HG02840 (cell line): ENCODE measurements around the gene RGS12.
"Not testable (repeated sequence)": the region's sequence is repeated elsewhere in the genome, so short reads cannot be mapped to it uniquely, and the experiment has no call there.

Experiments
- ATAC-seq: cut with Tn5 transposase; IDR thresholded peaks from one replicate; pipeline ENCODE4 v1.9.1; 2021; ENCODE audit warnings: mild to moderate bottlenecking, moderate library complexity, moderate number of reproducible peaks; ENCODE audit not compliant: unreplicated experiment, low FRiP score

RGS12 gene

DNA sequence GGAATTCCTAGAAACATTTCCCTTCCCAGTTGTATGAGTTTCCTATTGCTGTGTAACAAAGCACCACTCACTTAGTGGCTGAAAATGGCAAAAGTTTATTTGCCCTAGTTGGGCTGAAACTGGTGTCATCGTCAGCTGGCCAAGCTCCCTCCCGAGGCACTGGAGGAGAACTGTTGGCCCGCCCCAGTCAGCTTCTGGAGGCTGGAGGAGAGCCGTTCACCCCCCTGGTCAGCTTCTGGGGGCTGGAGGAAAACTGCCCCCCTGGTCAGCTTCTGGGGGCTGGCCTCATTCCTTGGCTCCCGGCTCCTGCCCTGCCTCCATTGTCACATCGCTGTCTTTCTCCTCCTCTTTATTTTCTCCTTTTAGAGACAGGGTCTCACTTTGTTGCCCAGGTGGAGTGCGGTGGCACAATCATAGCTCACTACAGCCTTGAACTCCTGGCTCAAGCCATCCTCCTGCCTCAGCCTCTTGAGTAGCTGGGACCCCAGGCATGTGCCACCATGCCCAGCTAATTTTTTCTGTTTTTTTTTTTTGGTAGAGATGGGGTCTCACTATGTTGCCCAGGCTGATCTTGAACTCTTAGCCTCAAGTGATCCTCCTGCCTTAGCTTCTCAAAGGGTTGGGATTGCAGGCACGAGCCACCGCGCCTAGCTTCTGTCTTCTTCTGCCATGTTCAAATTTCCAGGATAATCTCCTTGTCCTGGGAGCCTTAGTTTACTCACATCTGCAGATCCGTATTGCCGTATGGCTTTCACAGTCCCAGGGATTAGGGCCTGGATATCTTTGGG is 3.2 kb downstream of the RGS12 start:
- ATAC-seq: no peak

DNA sequence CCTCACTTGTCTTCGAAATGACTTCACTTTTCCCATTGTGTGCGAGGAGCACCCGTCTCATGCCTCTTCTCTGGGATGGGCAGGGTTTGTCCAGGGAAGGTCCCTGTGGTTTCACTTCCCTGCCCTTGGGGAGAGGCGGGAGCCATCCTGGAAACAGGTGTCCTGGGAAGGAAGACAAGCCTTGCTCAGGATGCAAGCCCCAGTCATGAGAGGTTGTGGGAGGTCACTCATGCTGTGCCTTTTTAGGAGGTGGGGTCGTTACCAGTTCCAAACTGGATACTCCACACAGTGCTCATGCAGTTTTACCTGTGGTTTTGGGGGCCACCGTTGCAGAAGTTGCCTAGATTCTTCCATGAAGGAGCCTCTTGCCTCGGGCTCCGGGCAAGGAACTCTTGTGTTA is 3.8 kb downstream of the RGS12 start:
- ATAC-seq: no peak

DNA sequence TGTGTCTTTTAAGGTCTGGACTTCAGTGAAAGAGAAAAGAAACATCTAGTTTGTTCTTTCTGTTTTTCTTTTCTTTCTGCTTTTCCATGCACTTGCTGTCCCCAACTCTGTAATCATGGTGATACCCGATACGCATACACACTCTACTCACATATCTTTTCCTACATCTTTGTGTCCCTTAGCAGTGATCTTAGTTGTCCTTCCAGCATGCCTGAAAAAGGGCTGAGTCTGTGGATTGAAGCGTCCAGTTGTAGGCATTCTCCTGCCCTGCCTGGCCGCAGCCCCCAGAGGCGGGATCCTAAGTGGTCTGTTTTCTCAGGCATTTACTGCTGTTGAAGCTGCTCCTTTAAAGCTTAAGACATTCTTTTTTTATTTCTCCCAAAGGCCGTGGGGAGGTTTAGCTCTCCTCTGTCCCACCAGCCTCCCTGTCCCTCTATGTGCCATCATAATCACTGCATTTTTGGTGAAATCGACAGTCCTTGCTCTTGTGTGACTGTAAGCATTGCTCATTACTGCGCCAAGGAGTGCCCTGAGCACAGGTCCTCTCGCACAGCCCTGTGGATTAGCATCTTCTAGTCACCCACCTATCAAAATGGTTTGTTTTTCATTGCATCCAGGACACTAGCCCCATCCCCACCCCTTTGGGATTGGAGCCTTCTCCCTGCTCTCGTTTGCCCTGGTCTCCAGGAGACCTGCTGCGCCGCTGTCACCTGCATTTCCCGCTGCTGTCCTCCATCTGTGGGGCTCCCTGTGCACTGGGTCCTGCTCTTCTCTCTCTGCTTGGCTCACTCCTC is 4.4 kb downstream of the RGS12 start:
- ATAC-seq: no peak

DNA sequence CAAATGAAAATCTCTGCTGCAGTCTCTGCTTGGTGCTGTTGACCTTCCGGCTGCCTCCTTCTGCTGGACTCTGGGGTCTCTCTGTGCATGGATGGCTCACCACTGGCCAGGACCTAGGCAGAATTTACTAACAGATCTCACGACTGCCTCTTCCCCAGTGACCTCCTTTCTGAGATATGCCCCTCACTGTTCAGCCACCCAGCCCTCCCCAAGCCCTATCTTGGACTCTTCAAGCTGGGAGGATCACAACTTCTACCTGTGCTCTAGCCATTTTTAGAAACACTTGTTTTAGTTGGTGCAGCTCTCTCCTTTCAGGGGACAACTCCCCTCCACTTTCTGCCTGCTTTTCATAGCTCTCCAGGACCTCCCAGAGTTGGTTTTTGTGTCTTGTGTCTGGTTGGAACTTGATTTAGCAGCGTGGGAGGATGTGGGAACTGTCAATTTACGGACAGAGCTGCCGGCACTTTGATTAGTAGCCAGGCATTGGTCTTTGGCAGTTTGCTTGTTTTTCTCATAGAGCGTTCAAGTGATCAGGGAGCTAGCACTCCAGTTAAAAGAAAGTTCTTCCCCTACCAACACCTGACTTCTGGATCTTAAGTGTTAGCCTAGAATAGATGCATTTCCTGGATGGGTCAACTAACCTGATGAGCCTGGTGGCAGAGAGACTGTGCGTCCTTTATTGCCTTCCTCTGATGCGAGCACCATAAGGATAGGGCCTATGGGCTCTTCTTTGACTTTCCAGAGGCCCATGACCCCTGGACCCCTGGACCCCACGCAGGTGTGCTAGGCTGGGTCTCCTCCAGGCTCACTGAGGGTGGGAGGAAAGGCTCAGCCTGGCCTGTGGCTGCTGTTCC is 6.5 kb downstream of the RGS12 start:
- no peak for ATAC-seq

DNA sequence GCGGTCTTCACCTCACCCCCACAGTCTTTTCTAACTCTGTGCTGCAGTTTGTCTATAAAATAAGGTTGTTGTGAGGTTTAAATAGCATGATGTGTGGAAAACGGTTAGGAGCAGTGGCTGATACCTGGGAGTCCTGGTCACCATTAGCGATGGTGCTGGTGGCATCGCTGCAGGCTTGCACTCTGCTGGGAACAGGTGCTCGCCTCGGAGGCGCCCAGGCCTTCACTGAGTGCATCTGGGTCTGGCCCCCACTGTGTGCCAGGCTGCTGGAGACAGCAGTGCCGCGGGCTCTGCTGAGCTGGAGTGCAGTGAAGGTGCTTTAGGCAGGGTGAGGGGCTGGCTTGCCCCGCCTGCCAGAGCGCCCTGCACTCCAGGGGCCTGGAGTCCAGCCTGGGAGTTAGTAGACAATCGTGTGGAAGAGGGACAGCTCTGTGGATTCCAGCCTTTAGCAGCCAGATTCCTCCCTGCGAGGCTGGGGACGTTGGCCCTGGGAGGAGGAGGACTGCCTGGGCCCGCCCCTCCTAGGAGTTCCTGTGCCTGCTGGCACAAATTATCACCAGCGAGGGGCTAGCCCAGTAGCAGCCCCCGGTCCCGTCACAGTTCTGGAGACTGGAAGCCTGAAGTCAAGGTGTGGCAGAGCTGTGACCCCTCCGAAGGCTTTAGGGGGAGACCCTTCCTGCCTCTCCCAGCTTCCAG is 7.3 kb downstream of the RGS12 start:
- ATAC-seq: no peak

DNA sequence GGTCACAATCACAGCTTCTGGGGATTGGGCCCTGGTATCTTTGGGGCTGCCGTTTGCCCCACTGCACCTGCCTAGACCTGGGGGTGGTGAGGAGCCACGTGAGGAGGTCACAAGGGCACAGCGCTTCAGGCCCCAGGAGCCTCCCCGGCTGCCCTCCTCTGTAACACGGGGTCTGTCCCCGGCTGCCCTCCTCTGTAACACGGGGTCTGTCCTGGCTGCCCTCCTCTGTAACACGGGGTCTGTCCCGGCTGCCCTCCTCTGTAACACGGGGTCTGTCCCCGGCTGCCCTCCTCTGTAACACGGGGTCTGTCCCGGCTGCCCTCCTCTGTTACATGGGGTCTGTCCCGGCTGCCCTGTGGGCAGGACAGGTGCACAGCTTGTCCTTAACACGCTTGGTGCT is 8.1 kb downstream of the RGS12 start:
- ATAC-seq: not testable (repeated sequence)

DNA sequence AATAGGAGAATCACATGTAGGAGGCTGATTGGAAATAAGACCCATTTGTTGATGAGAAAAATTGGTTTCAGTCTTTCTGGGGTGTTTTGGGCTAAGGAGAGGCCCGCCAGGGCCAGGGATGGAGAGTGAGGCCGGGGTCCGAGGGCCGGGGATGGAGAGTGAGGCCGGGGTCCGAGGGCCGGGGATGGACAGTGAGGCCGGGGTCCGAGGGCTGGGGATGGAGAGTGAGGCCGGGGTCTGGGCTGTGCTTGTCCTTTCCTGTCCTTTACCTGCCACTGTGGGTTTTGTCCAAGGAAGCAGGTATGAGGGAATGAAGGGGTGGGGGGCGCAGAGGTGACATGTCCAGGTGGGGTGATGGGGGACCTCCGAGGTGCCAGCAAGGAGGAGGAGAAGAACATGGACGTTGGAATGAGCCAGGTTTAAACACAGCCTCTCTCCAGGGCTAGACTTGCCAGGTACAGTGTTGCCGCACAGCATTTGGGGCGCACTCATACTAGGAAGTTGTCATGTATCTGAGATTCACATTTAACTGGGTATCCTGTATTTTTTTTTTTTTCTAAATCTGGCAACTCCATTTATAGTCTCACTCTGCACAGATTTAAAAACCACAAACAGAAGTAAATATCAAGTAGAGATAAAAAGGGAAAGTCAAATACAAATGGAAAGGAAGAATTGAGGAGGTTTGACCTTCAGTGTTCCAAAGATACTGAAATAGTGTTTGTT is 8.8 kb downstream of the RGS12 start:
- no peak for ATAC-seq

DNA sequence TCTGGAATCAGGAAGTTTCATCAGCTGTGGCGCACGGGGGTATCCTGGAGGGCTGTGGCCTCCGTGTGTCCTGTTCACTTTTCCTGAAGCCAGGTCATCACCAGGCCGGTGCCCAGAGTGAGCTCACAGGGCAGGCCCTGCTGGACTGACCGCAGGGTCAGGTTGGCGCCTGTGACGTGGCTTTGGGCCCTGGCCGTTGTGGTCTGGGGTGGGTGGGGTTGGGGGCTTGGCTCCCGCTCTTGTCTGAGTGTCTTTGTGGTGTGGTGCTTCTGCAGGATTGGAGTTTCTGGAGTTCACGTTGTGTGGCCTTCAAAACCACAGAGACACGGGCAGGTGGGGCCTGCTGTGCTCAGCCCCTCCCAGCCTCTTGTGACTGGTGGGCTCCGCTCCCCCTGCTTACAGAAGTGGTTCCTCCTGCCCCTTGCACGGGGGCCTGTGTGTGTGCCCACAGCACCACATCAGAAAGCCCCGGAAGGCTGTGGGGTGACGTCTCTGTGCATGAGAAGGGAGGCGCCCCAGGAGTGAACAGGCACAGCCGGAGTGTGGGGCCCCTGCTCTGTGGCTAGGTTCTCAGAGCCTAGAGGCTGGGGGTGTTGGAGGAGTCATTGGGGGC is 9.5 kb downstream of the RGS12 start:
- no peak for ATAC-seq

DNA sequence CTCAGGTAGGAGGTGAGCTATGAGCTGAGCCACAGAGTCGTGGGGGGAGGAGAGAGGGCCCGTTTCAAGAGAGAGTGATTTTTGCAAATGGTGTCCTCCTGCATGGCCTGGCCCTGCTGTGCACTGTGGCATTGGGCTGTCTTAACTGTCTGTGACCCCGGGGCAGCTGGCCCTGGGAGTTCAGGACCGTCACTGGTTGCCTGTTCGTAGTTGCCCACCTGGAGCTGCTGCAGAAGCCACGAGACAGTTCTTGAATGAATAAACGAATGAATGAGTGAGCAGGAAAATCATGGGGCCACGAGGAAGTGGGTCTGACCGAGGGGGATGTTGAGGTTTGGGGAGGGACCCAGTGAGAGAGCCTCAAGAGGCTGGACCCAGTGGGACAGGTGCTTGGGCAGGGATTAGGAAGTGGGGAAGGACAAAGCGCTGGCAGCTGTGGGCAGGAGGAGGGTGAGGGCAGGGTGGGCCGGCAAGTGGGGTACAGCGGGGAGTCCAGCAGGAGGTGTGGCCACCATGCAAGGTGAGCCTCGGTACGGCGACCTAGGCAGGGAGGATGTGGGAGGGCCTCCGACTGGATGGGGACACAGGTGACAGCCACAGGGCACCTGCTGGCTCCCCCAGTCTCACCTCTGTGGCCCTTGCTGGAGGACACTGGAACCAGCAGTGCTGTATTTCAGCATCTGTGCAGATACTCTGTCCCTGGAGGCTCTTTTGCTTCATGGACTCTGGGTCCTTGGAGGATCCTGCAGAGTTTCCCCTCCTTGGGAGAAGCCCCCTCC is 10.2 kb downstream of the RGS12 start:
- no peak for ATAC-seq

DNA sequence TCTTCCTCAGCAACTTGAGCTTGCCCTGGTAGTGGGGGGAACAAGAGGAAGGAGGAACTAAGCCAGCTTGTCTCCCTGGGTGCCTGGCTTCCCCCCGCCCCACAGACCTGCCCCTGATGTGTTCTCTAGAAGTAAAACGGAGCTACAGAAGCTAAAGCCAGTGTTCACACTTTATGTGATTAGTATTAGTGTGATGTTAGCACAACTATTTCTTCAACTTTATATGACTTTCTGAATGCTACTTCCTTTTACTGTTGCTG is 10.7 kb downstream of the RGS12 start:
- ATAC-seq: no peak

DNA sequence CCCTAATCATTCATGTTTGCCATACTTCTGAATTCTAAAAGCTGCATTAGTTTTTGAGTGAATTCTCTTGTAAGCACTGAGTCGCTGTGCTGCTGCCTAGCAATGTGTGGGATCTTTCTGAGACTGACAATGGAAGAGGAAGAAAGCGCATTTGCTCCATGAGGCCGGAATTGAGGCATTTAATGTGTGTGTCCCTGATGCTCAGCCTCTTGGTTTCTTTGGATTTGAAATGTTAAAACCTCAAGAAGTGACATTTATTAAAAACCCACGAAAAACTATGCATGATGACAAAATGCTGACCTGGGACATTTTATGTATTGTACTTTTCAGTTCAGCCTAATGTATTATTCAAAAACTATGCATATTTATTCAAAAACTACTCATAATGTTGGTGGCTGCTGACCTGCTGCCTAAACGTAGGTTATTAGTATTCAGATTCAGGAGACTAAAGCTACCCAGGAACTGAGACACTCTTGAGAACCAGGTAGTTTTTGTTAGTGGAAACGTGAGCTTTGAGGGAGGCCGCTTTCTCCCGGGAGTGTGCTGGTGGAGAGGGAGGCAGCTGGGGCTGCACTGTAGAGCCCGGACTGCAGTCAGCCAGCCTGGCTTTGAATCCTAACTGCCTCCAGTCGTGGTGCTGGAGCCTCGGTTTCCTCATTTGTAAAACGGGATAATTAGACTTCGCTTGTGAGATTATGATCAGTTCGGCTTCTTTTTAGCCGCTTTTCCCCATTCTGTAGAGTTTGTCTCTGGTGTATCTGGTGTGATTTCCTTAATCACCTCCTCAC is 11.3 kb downstream of the RGS12 start:
- no peak for ATAC-seq

DNA sequence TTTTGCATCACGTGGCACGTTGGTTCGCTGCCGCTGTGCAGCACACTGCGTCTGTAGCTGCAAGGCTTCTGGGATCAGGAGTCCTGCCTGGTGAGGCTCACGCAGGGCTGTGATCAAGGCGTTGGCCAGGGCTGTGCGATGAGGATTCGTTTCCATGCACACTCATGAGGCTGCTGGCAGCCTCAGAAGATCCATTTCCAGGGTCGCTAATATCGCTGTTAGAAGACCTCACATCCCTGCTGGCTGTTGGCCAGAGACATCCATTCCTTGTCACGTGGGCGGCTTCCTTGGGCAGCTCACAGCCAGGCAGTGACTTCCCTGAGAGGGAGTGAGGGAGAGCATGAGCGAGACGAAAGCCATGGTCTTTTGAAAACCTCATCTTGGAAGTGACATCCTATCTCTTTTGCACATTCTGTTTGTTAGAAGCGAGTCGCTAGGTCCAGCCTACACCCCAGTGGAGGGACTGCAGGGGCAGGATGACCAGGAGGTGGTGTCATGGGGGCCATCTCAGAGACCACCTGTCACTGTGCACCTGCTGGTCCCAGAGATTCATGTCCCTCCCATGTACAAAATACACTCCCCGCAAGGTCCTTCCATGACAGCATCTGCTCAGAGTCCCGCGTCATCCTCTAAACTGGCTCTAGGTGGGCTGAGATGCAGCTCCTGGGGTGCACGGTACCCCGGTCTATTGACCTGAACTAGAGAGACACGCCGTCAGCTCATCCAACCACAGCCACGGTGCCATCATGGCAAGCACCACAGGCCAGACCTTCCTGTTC is 12.2 kb downstream of the RGS12 start:
- ATAC-seq: no peak

DNA sequence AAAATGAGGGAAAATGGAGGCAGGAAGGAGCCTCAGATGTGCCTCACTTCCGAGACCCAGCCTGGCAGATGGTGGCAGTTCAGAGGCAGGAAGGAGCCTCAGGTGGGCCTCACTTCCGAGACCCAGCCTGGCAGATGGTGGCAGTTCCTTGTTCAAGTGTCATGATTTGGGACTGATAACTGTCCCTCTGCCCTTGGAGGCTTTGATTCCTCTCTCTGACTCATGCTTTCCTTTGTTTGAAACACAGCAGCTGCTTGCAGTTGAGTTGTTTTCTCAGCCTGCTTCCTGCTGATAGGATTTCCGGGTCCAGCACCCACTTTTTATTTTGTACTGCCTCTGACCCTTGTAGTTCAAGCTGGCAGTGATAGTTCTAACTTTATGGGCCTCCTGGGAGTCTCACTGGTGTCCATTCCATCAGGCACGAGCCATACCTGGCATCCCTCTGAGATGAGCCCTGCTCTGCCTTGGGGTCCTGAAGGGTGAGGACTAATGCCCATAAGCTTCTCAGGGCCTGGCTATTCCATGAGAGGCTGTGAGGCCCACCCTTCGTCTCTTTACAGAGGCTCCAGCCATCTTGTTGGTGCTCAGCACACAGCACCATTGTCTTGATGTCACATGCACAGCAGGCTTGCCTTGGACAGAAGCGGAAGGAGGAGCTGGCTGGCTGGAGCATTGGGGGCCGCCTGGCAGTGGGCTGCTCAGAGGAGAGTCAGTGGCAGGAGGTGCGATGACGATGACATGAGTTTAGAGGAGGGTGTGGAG is 13.0 kb downstream of the RGS12 start:
- ATAC-seq: no peak

DNA sequence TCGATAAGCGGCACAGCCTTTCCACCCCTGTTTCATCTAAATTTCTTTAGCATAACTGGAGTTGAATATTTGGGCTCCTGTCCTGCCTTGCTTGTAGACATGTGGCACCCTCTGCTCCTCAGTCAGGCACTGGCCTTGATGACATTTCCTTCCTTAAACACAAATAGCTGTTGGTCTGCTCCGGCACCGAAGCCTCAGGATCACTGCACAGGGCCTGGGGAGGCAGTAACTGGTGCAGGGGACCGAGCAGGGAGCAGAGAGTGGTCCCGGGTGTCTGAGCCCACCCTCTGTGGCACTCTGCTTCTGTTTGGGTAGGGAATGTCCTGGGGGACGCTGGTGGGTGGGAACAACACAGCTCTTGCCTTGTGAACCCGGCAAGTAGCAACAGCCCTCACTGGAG is 13.6 kb downstream of the RGS12 start:
- no peak for ATAC-seq

DNA sequence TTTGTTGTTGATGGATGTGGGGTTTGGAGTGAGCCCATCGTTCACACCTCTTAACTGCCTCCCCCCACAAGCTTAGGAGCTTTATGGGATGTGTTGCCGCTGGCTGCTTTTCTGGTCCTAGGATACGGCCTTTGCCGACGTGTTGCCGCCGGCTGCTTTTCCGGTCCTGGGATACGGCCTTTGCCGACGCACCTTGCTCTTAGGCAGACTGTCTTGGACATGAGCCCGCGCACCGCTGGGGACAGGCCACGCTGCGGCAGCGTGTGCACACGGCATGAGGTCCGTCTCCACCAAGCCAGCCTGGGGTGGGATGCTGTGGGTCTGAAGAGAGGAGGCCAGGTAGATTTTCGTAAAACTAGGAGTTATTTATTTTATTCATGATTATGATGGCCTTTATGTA is 14.2 kb downstream of the RGS12 start:
- no peak for ATAC-seq

DNA sequence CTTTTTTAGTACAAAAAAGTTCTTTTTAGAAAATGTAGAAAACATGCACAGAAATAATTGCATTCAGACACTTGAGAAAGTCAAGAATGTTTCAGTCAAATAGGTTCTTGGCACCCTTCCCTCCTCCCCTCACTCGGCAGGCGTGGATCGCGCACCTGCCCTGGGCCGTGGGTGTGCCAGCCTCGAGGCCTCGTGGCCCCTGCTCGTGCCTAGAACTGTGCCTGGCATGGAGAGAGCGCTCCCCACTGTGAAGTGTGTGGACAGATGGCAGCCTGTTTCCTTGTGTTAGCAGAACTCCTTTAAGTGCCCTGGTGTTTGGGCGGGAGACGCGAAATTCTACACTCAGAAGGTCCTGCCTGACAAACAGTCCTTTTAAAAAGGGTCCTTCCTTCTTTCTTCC is 14.7 kb downstream of the RGS12 start:
- ATAC-seq: no peak
